Measurements from ENCODE around the gene DENND2D. TPM values are rescaled to one million over a fixed set of nuclear protein-coding genes. Genes with fewer than 3 reads are reported as not detected.

Gene DENND2D, protein sequence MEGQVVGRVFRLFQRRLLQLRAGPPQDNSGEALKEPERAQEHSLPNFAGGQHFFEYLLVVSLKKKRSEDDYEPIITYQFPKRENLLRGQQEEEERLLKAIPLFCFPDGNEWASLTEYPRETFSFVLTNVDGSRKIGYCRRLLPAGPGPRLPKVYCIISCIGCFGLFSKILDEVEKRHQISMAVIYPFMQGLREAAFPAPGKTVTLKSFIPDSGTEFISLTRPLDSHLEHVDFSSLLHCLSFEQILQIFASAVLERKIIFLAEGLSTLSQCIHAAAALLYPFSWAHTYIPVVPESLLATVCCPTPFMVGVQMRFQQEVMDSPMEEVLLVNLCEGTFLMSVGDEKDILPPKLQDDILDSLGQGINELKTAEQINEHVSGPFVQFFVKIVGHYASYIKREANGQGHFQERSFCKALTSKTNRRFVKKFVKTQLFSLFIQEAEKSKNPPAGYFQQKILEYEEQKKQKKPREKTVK
- 23.9 TPM for total RNA-seq
- polyA plus RNA-seq, result 14.4 TPM

- WGBS, result 78% methylated on average over 17 of the region's 17 CpGs
- no peak for DNase-seq (ENCODE audit: extremely low spot score)
- H3K4me3 ChIP-seq (ENCODE audit: low read depth, low read length), result peak within 1 kb of the TSS; percentile 31
- H3K27ac ChIP-seq (ENCODE audit: low read depth), result peak within 1 kb of the TSS; percentile 73
- H3K4me1 ChIP-seq (ENCODE audit: insufficient read depth), result no peaks in the 10 kb centered on the region
- no peaks in the 10 kb centered on the region for H3K36me3 ChIP-seq (ENCODE audit: insufficient read depth)
Measured at GRCh38 chr1:111199881-111200801, at the start of gene DENND2D. Gene DENND2D, minus strand, starts transcription at chr1:111200646. Its CDS starts 187 bp downstream, at chr1:111200459.

GRCh38 chr1:111249960-111250359 is 49.5 kb upstream of the DENND2D start:
- 58% methylated on average over 4 of the region's 4 CpGs for WGBS
- Histone ChIP-seq H3K4me3 (ENCODE audit: low read depth, low read length) (no peak overlapping the region), H3K36me3 (ENCODE audit: insufficient read depth) (no peaks in the 10 kb centered on the region), H3K4me1 (ENCODE audit: insufficient read depth) (no peaks in the 10 kb centered on the region), H3K27ac (ENCODE audit: low read depth) (no peak overlapping the region)
- DNase-seq (ENCODE audit: extremely low spot score), result no peak

DNA sequence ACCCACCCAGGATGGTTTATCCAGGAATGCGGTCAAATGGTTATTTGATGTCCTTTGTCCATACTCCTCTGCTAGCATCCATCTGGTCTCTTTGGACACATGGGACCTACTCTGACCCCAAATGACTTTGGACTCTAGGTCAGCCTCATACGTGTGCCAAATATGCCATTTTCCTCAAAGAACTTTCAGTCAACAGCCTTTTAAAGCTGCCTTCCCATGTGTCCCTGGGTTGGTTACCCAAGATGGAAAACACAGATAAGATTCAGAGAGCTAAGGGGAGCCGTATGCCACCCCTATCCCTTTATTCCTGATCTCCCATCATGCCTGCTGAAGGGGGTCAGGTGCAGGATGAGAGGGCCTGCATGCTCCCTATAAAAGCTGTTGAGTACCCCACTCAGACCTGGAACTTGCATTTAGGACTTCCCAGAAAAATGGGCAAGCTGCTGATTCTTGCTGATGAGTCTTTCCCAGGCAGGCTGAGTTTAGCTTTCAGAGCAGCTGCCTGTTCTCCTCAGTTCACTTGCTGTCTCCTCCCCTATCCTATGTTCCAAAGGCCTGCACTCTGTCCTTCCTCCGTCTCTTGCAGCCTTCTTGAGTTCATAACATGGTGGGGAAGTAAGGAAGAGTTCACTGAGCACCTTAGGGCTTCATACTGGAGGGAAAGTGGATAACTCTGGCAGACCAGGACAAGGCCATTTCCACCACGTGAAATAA is 46.8 kb upstream of the DENND2D start:
- Histone ChIP-seq H3K27ac (ENCODE audit: low read depth) (no peak overlapping the region), H3K36me3 (ENCODE audit: insufficient read depth) (no peaks in the 10 kb centered on the region), H3K4me1 (ENCODE audit: insufficient read depth) (no peaks in the 10 kb centered on the region), H3K4me3 (ENCODE audit: low read depth, low read length) (no peak overlapping the region)
- WGBS, result 71% methylated on average over 5 of the region's 5 CpGs
- DNase-seq (ENCODE audit: extremely low spot score), result no peak

DNA sequence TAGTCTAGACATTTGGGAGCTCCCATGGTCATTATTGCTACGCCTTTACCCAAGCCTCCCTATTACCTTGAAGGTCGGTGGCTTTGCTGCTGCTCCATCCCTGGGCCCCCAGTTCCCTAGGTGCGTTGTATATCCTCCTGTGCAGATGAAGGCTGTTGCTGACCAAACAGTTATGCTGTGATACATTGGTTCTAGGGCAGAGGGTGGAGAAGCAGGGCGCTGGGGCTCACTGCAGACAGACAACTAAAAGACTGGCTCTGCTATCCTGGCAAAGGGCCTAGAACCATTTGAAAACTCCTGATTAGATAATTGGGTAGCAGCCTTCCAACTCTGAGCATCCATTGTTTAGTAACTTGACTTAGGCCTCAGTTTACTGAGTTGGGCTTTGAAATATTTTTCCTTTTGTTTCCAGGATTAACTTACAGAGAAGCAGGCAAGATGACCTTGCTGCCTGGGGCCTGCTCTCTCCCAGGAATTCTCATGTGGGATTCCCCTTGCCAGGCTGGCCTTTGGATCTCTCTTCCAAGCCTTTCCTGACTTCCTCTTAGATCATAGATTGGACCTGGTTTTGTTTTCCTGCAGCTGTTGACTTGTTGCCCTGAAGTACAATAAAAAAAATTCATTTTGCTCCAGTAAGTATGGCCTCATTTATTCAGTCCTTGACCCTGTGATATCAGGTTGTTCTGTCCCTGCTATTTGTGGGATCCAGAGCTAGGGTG is 42.5 kb upstream of the DENND2D start:
- DNase-seq (ENCODE audit: extremely low spot score), result no peak
- H3K4me1 ChIP-seq (ENCODE audit: insufficient read depth), result no peaks in the 10 kb centered on the region
- H3K36me3 ChIP-seq (ENCODE audit: insufficient read depth), result no peaks in the 10 kb centered on the region
- no peak overlapping the region for H3K4me3 ChIP-seq (ENCODE audit: low read depth, low read length)
- WGBS, result 51% methylated on average over 4 of the region's 4 CpGs
- H3K27ac ChIP-seq (ENCODE audit: low read depth), result no peak overlapping the region

DNA sequence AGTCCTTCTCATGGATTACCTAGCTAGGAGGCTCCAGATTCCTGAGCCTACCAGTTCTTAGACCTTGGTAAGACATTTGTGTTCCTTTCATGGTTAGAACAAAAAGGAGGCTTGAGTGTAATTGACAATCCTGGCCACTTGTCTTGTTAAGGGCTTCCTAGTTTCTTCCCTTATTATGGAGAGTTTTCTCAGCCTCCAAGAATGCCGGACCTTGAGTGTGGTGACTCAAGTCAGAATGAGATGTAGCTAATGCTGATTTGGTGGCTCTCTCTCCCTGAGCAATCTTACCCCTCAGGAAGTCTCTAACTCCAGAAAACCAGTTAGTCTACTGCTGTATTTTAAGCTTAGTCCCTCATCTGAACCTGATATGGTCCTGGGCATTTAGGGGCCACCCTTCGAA is 41.4 kb upstream of the DENND2D start:
- H3K27ac ChIP-seq (ENCODE audit: low read depth), result no peak overlapping the region
- no peak for DNase-seq (ENCODE audit: extremely low spot score)
- H3K4me1 ChIP-seq (ENCODE audit: insufficient read depth), result no peaks in the 10 kb centered on the region
- H3K4me3 ChIP-seq (ENCODE audit: low read depth, low read length), result no peak overlapping the region
- WGBS, result 80% methylated on average over 2 of the region's 2 CpGs
- H3K36me3 ChIP-seq (ENCODE audit: insufficient read depth), result no peaks in the 10 kb centered on the region

DNA sequence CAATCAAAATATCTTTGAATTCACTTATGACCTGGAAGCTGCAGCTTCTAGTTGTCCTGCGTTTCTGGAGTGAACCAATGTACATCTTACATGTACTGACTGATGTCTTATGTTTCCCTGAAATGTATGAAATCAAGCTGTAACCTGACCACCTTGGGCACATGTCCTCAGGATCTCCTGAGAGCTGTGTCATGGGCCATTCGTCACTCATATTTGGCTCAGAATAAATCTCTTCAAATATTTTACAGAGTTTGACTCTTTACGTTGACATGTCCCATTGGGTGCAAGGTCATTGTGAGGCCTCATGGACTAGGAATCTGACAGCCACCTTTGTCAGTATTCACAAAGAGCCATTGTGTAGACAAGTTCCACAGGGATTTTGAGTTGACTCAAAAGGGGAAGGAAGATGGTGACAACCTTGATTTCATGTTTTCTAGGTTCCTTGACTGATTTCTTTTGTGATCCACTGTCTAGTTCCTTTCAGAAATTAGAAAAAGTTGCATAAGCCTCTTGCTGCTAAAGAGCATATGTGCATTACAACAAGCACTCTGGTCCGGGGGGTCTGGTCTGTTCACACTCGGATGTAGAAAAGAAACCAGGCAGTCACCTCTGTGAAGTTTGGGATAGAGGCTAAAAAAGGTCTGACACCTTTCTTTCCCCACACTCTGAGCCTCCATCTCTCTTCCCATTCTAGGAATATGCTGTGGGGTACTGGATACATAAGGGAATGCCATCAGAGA is 37.8 kb upstream of the DENND2D start:
- 86% methylated on average over 5 of the region's 5 CpGs for WGBS
- H3K27ac ChIP-seq (ENCODE audit: low read depth), result no peak overlapping the region
- H3K36me3 ChIP-seq (ENCODE audit: insufficient read depth), result no peaks in the 10 kb centered on the region
- no peaks in the 10 kb centered on the region for H3K4me1 ChIP-seq (ENCODE audit: insufficient read depth)
- H3K4me3 ChIP-seq (ENCODE audit: low read depth, low read length), result no peak overlapping the region
- DNase-seq (ENCODE audit: extremely low spot score), result no peak

- H3K36me3 ChIP-seq (ENCODE audit: insufficient read depth), result no peaks in the 10 kb centered on the region
- no peak overlapping the region for H3K27ac ChIP-seq (ENCODE audit: low read depth)
- H3K4me3 ChIP-seq (ENCODE audit: low read depth, low read length), result no peak overlapping the region
- DNase-seq (ENCODE audit: extremely low spot score), result no peak
- 60% methylated on average over 3 of the region's 3 CpGs for WGBS
- no peaks in the 10 kb centered on the region for H3K4me1 ChIP-seq (ENCODE audit: insufficient read depth)
Measured at GRCh38 chr1:111236806-111237205, 36.4 kb upstream of the DENND2D start.

DNA sequence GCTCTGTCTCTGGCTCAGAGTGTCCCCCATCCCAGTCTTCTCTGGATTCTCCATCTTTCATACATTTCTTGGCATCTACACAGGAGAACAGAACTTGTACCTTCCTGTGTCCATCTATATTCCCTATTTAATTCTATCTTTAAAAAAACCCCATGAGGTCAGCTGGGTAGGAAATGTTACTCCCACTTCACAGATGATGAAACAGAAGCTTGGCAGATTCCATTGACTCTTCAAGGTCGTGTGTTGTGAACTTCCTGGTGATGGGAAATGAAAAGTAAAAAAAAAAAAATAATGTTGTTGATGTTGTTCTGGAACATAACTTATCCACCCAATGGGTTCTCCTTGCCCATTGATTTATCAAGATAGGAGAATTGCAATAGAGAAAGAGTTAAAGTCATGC is 35.9 kb upstream of the DENND2D start:
- Histone ChIP-seq H3K36me3 (ENCODE audit: insufficient read depth) (no peaks in the 10 kb centered on the region), H3K27ac (ENCODE audit: low read depth) (no peak overlapping the region), H3K4me3 (ENCODE audit: low read depth, low read length) (no peak overlapping the region), H3K4me1 (ENCODE audit: insufficient read depth) (no peaks in the 10 kb centered on the region)
- WGBS, result 27% methylated on average over 1 of the region's 1 CpG
- DNase-seq (ENCODE audit: extremely low spot score), result no peak

- H3K36me3 ChIP-seq (ENCODE audit: insufficient read depth), result no peaks in the 10 kb centered on the region
- DNase-seq (ENCODE audit: extremely low spot score), result no peak
- no peaks in the 10 kb centered on the region for H3K4me1 ChIP-seq (ENCODE audit: insufficient read depth)
- 78% methylated on average over 3 of the region's 3 CpGs for WGBS
- H3K27ac ChIP-seq (ENCODE audit: low read depth), result no peak overlapping the region
- no peak overlapping the region for H3K4me3 ChIP-seq (ENCODE audit: low read depth, low read length)
Measured at GRCh38 chr1:111234866-111235265, 34.4 kb upstream of the DENND2D start.

- no peaks in the 10 kb centered on the region for H3K4me1 ChIP-seq (ENCODE audit: insufficient read depth)
- DNase-seq (ENCODE audit: extremely low spot score), result no peak
- WGBS, result 85% methylated on average over 4 of the region's 4 CpGs
- H3K36me3 ChIP-seq (ENCODE audit: insufficient read depth), result no peaks in the 10 kb centered on the region
- no peak overlapping the region for H3K27ac ChIP-seq (ENCODE audit: low read depth)
- no peak overlapping the region for H3K4me3 ChIP-seq (ENCODE audit: low read depth, low read length)
Measured at GRCh38 chr1:111234258-111234657, 33.8 kb upstream of the DENND2D start.

DNA sequence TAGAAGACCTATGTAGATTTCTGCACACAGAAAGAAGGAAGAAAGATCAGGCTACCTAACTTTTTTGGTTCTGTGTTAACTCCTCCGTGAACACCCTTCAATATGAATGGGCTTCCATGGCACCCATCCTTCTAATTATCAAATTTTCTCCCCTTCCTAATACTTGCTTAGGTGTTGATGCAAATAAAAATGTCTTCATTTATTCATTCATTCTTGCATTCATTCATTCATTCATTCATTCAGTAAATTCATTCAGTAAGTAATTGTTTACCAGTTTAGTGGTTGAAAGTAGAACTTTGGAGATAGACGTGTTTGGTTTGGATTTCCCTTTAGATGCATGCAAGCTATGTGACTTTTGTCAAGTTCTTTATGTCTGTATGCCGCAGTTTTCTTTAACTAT is 31.7 kb upstream of the DENND2D start:
- H3K4me3 ChIP-seq (ENCODE audit: low read depth, low read length), result no peak overlapping the region
- H3K4me1 ChIP-seq (ENCODE audit: insufficient read depth), result no peaks in the 10 kb centered on the region
- no peak for DNase-seq (ENCODE audit: extremely low spot score)
- no peaks in the 10 kb centered on the region for H3K36me3 ChIP-seq (ENCODE audit: insufficient read depth)
- 88% methylated on average over 3 of the region's 3 CpGs for WGBS
- H3K27ac ChIP-seq (ENCODE audit: low read depth), result no peak overlapping the region

DNA sequence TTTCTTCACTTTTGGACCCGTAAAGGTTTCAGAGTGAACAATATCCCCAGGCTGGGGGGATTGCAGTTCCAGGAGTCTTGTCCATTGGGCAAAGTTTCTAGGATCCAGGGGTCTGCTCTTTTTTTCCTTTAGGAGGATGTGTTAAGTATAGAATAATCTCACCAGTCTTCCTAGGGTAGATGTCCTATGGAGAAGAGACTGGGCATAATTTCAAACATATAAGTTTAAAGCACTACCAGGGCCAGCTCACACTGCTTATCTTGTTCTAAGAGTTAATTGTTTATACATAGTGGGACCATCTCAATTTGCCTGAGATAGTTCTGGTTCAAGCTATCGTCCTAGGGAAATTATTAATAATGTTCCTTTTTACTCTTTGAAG is 28.3 kb upstream of the DENND2D start:
- H3K4me3 ChIP-seq (ENCODE audit: low read depth, low read length), result no peak overlapping the region
- H3K4me1 ChIP-seq (ENCODE audit: insufficient read depth), result no peaks in the 10 kb centered on the region
- DNase-seq (ENCODE audit: extremely low spot score), result no peak
- H3K27ac ChIP-seq (ENCODE audit: low read depth), result peak overlapping the region; percentile 47
- H3K36me3 ChIP-seq (ENCODE audit: insufficient read depth), result no peaks in the 10 kb centered on the region
- WGBS, result 35% methylated on average over 2 of the region's 2 CpGs
